Measurements from ENCODE around the gene BHLHE23.

Gene BHLHE23

DNA sequence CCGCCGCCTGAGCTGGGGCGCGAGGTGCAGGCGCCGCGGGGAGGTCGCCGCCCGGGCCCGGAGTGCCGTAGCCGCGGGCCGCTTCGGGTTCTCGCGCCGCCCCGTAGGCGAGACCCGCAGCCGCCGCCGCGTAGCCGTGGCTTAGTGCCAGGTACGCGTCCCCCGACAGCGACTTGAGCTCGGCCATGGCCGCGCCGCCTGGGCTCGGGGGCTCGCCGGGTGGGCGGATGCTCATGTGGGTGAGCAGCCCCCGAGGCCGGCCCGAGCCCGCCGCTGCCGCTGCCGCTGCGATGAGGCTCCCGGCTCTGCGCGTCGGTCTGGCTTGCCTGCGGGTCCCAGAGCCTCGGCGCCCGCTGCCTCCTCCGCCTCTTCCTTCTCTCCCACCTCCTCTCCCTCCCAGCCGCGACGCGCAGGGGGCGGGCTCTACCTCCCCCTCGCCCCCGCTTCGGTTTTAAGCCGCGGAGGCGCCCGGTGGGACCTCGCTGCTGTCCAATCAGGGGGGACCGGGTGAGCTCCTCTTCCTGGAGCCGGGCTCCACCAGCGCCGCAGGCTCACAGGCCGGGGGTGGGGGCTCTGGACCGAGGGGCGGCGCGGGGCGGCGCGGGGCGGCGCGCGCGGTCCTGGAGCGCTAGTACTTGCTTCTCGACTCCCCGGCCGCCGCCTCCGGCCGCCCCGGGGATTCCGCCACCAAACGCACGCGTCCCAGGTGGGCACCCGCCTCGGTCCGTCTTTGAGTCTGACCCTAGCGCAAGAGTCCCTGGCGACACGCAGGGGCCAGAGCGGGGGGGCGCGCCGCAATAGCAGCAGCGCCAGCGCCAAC lies at the start of gene BHLHE23:
TSS of gene BHLHE23 (minus strand) at position 425 of the 820 bp plus-strand sequence. CDS start at position 235, 190 bp downstream.
- no peak for DNase-seq (ENCODE audit: extremely low read depth, low read depth)
- TF ChIP-seq CTCF (IDR thresholded peaks at IDR 0.05; ENCODE audit: low read depth, low read length, missing control alignments): no peak
- H3K4me3 ChIP-seq (replicated peaks; ENCODE audit: low read depth, low read length): no peak within 1 kb of the TSS

DNA sequence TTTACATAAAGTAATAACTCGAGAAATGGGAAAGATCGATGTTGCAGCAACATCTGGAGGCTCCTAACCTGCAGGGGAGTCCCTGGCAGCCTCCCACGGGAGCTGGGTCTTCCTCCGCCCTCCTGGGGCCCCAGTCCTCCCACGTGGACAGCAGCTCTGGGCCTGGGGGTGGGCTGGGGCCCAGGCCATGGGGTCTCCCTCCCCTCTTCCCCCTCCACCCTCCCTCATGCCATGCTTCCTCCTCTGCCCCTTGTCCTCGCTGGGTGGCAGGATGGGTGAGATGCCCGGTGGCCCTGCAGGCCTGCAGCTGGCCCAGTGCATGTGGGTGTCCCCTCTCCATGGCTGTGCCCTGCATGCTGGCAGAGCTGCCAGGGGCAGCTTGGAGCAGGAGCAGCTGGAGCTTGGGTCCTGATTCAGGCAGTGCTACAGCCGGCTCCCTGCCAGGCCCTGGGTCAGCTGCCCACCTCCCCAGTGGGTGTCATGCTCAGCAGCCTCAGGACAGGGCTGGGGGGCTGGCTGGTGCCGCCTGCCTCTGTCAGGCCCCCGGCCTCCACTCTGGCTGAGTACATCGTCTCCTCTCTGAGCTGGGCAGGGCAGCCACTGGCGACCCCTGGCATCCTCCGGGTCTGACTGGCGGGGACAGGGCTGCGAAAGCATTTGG lies 48.9 kb upstream of the BHLHE23 start:
- no peak overlapping the region for H3K4me3 ChIP-seq (replicated peaks; ENCODE audit: low read depth, low read length)
- DNase-seq (ENCODE audit: extremely low read depth, low read depth): no peak
- TF ChIP-seq CTCF (IDR thresholded peaks at IDR 0.05; ENCODE audit: low read depth, low read length, missing control alignments): no peak

- no peak overlapping the region for H3K4me3 ChIP-seq (replicated peaks; ENCODE audit: low read depth, low read length)
- DNase-seq (ENCODE audit: extremely low read depth, low read depth): no peak
- no peak for TF ChIP-seq CTCF (IDR thresholded peaks at IDR 0.05; ENCODE audit: low read depth, low read length, missing control alignments)
Measured at GRCh38 chr20:63054681-63055240, 48.0 kb upstream of the BHLHE23 start.

- no peak overlapping the region for H3K4me3 ChIP-seq (replicated peaks; ENCODE audit: low read depth, low read length)
- no peak for TF ChIP-seq CTCF (IDR thresholded peaks at IDR 0.05; ENCODE audit: low read depth, low read length, missing control alignments)
- no peak for DNase-seq (ENCODE audit: extremely low read depth, low read depth)
Measured at GRCh38 chr20:63054103-63054474, 47.3 kb upstream of the BHLHE23 start.

DNA sequence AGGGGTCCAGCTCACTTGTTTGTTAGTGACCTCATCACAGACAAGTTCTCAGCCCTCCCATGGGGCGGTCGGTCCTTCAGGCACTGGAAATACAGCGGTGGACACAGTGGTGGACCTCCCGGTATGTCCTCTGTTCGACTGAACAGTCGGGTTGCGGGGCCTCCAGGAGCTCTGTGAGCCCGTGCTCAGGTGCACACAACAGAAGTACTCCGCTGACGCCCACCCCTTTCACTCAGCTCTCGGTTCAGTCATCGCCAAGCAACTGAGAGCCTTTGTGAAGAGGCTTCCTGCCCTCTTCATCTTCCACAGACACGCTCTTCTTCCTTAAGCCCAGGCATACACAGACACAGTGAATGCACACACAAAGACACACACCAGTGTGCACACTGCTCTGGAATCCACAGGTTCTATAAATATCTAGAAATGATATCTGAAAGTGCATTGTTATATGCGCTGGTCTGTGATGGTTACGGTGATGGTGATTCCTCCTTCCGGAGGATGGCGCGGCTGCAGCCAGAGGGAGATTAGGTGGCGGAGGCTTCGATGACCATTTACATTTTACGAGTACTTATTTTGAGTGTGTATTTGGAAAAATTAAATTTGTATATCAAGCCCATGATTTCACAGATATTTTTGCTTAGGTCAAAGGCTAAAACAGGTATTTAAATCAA lies 46.8 kb upstream of the BHLHE23 start:
- no peak for DNase-seq (ENCODE audit: extremely low read depth, low read depth)
- H3K4me3 ChIP-seq (replicated peaks; ENCODE audit: low read depth, low read length): no peak overlapping the region
- TF ChIP-seq CTCF (IDR thresholded peaks at IDR 0.05; ENCODE audit: low read depth, low read length, missing control alignments): no peak

DNA sequence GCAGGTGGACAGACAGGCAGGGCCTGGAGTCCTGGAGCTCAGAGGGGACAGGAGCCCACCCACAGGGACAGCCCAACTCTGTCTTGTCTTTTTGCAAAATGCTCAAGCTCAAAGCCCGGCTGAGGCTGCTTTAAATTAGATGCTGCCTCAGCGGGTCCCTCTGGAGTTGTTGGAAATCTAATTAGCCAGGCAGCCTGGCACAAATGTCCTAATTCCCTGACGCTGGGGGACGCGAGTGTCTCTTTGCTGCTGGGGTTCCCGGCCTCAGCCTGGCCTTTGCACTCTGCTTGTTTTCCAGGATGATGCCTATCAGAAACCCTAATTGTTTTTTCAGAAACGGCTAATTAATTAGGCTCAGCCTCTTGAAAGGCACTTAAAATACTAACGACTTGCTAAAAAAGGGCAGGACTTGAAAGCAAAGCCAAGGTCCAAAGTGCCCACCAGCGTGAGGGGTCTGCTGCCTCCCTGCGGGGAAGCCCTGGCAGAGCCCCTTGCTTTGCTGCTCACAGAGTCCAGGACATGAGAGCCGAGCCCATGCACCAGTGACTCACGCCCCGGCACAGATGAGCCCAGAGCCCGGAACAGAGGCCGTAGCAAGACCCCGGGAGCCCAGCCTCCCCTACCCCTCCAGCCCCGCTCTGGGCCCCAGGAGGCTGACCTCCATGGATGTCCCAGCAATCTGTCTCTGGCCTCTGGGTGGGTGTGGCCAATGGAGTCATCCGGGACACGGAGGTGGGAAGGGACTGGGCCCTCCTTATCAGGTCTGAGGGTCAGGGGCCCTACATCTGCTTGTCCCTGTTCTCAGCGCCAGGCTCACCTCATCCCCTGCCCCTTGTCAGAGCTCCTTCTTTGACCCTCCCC lies 46.0 kb upstream of the BHLHE23 start:
- no peak overlapping the region for H3K4me3 ChIP-seq (replicated peaks; ENCODE audit: low read depth, low read length)
- DNase-seq (ENCODE audit: extremely low read depth, low read depth): no peak
- no peak for TF ChIP-seq CTCF (IDR thresholded peaks at IDR 0.05; ENCODE audit: low read depth, low read length, missing control alignments)

Measured in HFF-Myc (cell line).